ENCODE results near the gene ATR. TPM values are rescaled to one million over a fixed set of nuclear protein-coding genes. Genes with fewer than 3 reads are reported as not detected.

ATR gene
- polyA plus RNA-seq, 1 donor (not counting 4 experiments of a cell fraction or from before 2014, with no cell fraction given) = 30.8 TPM

DNA sequence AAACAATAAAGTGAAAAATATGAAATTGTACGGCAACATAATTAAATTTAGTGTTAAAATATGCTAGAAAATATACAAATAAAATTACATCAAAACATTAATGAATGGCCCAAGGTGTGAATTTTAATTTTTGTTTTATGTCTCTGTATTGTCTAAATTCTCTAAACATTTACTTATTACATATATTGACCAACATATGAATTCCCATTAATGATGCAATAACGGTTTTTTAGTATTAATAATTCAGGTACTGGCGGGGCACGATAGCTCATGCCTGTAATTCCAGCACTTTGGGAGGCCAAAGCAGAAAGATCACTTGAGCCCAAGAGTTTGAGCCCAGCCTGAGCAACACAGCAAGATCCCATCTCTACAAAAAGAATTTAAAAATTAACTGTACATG, 110.1 kb downstream of the ATR start:
- H3K4me3 ChIP-seq (ENCODE audit: control insufficient read depth in 2 of 3, extremely low read depth in 1 of 3, insufficient read depth in 2 of 3, low read depth in 1 of 3, low read length in 3 of 3) = no peak overlapping the region
- H3K27me3 ChIP-seq (ENCODE audit: control insufficient read depth, extremely low read depth, insufficient read depth, low read length) = no peaks in the 10 kb centered on the region
- dilution Hi-C loops (cut with MboI; ENCODE audit: extremely low pct_ligation_motif_present, low sequenced_read_pairs) = no loop called here
- H3K27ac ChIP-seq (ENCODE audit: control insufficient read depth, insufficient read depth, low read length) = no peak overlapping the region
- FAIRE-seq (no peak), DNase-seq (ENCODE audit: low read depth, low spot score) (no peak)
- no peaks in the 10 kb centered on the region for H3K79me2 ChIP-seq (ENCODE audit: control insufficient read depth, insufficient read depth, low read length)
- no peaks in the 10 kb centered on the region for H3K9me3 ChIP-seq (ENCODE audit: control insufficient read depth, low read depth, low read length)
- peaks cover 0 to 1% of the 10 kb centered on the region in 2 experiments for H3K36me3 ChIP-seq (ENCODE audit: control insufficient read depth in 2 of 2, extremely low read depth in 1 of 2, insufficient read depth in 2 of 2, low read length in 2 of 2)
- TF ChIP-seq, protein P1, sequence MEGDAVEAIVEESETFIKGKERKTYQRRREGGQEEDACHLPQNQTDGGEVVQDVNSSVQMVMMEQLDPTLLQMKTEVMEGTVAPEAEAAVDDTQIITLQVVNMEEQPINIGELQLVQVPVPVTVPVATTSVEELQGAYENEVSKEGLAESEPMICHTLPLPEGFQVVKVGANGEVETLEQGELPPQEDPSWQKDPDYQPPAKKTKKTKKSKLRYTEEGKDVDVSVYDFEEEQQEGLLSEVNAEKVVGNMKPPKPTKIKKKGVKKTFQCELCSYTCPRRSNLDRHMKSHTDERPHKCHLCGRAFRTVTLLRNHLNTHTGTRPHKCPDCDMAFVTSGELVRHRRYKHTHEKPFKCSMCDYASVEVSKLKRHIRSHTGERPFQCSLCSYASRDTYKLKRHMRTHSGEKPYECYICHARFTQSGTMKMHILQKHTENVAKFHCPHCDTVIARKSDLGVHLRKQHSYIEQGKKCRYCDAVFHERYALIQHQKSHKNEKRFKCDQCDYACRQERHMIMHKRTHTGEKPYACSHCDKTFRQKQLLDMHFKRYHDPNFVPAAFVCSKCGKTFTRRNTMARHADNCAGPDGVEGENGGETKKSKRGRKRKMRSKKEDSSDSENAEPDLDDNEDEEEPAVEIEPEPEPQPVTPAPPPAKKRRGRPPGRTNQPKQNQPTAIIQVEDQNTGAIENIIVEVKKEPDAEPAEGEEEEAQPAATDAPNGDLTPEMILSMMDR (optimal IDR thresholded peaks at IDR 0.05 in 1 of 3, IDR thresholded peaks at IDR 0.05 in 1 of 3, conservative IDR thresholded peaks at IDR 0.05 in 1 of 3; ENCODE audit: extremely low read depth in 1 of 3, insufficient read depth in 2 of 3, low read length in 3 of 3) = no peak
- no peak for TF ChIP-seq EZH2 (IDR thresholded peaks at IDR 0.05; ENCODE audit: low read length)
- no peak overlapping the region for H2AFZ ChIP-seq (ENCODE audit: control insufficient read depth, low read length)
- H4K20me1 ChIP-seq (ENCODE audit: control insufficient read depth, extremely low read depth, insufficient read depth, low read length) = no peaks in the 10 kb centered on the region
- H3K4me1 ChIP-seq (ENCODE audit: control insufficient read depth, extremely low read depth, insufficient read depth, low read length) = no peaks in the 10 kb centered on the region
- H3K9ac ChIP-seq (ENCODE audit: control insufficient read depth, extremely low read depth, insufficient read depth, low read length) = no peak overlapping the region
- H3K9me1 ChIP-seq (ENCODE audit: control insufficient read depth, extremely low read depth, insufficient read depth, low read length) = no peaks in the 10 kb centered on the region
- no peak overlapping the region for H3K4me2 ChIP-seq (ENCODE audit: control insufficient read depth, extremely low read depth, insufficient read depth, low read depth, low read length)

DNA sequence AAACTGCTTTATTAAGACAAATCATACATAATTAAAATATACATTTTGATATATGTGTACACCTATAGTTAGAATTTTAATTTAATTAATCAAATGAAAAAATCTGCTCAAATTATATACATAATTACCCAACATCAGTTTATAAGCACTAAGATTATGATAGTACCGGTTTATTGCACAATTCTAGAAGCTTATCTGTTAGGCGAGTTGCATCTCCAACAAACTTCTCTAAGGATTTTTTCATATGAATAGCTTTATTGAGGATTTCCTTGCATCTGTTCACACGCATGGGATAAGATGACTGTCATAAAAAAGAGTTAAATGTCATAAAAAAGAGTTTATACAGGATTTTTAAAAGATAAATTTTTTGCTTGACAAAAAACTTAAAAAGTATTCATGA, 110.8 kb downstream of the ATR start:
- peaks cover 0 to 1% of the 10 kb centered on the region in 2 experiments for H3K36me3 ChIP-seq (ENCODE audit: control insufficient read depth in 2 of 2, extremely low read depth in 1 of 2, insufficient read depth in 2 of 2, low read length in 2 of 2)
- H3K79me2 ChIP-seq (ENCODE audit: control insufficient read depth, insufficient read depth, low read length) = no peaks in the 10 kb centered on the region
- no peaks in the 10 kb centered on the region for H3K9me3 ChIP-seq (ENCODE audit: control insufficient read depth, low read depth, low read length)
- H3K27me3 ChIP-seq (ENCODE audit: control insufficient read depth, extremely low read depth, insufficient read depth, low read length) = no peaks in the 10 kb centered on the region
- H3K4me3 ChIP-seq (ENCODE audit: control insufficient read depth in 2 of 3, extremely low read depth in 1 of 3, insufficient read depth in 2 of 3, low read depth in 1 of 3, low read length in 3 of 3) = no peak overlapping the region
- H3K27ac ChIP-seq (ENCODE audit: control insufficient read depth, insufficient read depth, low read length) = no peak overlapping the region
- TF ChIP-seq, protein P1 (optimal IDR thresholded peaks at IDR 0.05 in 1 of 3, IDR thresholded peaks at IDR 0.05 in 1 of 3, conservative IDR thresholded peaks at IDR 0.05 in 1 of 3; ENCODE audit: extremely low read depth in 1 of 3, insufficient read depth in 2 of 3, low read length in 3 of 3) = no peak
- no peak for TF ChIP-seq EZH2 (IDR thresholded peaks at IDR 0.05; ENCODE audit: low read length)
- no peaks in the 10 kb centered on the region for H3K4me1 ChIP-seq (ENCODE audit: control insufficient read depth, extremely low read depth, insufficient read depth, low read length)
- FAIRE-seq (no peak), DNase-seq (ENCODE audit: low read depth, low spot score) (no peak)
- H4K20me1 ChIP-seq (ENCODE audit: control insufficient read depth, extremely low read depth, insufficient read depth, low read length) = no peaks in the 10 kb centered on the region
- H3K9me1 ChIP-seq (ENCODE audit: control insufficient read depth, extremely low read depth, insufficient read depth, low read length) = no peaks in the 10 kb centered on the region
- dilution Hi-C loops (cut with MboI; ENCODE audit: extremely low pct_ligation_motif_present, low sequenced_read_pairs) = no loop called here
- no peak overlapping the region for H2AFZ ChIP-seq (ENCODE audit: control insufficient read depth, low read length)
- no peak overlapping the region for H3K9ac ChIP-seq (ENCODE audit: control insufficient read depth, extremely low read depth, insufficient read depth, low read length)
- H3K4me2 ChIP-seq (ENCODE audit: control insufficient read depth, extremely low read depth, insufficient read depth, low read depth, low read length) = no peak overlapping the region
